HepG2 (cell line): ENCODE data around the gene MRPL9. TPM values are rescaled to one million over a fixed set of nuclear protein-coding genes. Genes with fewer than 3 reads are reported as not detected.

Experiments
- SP1 ChIP-seq, 2 experiments: fragments of 450-650 bp in 1 of 2; sonication (generic) in 1 of 2; formaldehyde crosslinking in 1 of 2; IDR thresholded peaks; 2 replicates each; pipeline versions ENCODE4 v1.4.0 to v1.6.1; 2016 to 2020; ENCODE audit warnings: missing genetic modification reagents in 1 of 2
- TCF7 ChIP-seq: sonication (generic); IDR thresholded peaks from 2 replicates; pipeline ENCODE4 v1.6.1; 2016; ENCODE audit warnings: antibody characterized with exemption, low read depth
- TOPORS ChIP-seq: sonication (generic); formaldehyde crosslinking; IDR thresholded peaks from 2 replicates; pipeline ENCODE4 v1.8.0; 2023; ENCODE audit warnings: mild to moderate bottlenecking, missing genetic modification reagents
- ZFYVE20 ChIP-seq: sonication (generic); formaldehyde crosslinking; IDR thresholded peaks from 2 replicates; pipeline ENCODE4 v1.8.0; 2023; ENCODE audit warnings: low read depth, mild to moderate bottlenecking, moderate library complexity, missing genetic modification reagents, borderline replicate concordance
- polyA plus RNA-seq, 8 experiments: library from polyadenylated mRNA; depleted of rRNA in 3 of 8; stranded (reverse) in 7 of 8; unstranded in 1 of 8; fragments of >200 nt; fragmentation: Illumina TruSeq in 4 of 8; extraction: Trizol in 4 of 8; gene quantifications; 2 replicates each; pipeline versions ENCODE4 v1.2.1 to v1.2.3, GENCODE V29; 2011 to 2016; ENCODE audit warnings: low read depth in 4 of 8, missing spikeins in 1 of 8, mixed read lengths in 1 of 8; ENCODE audit not compliant: insufficient read depth in 1 of 8
- total RNA-seq, 5 experiments: library from RNA; depleted of rRNA; stranded (reverse); fragments of >200 nt; fragmentation: Illumina TruSeq; extraction: Trizol; gene quantifications; 2 replicates each; pipeline ENCODE4 v1.2.3, GENCODE V29; 2016; ENCODE audit warnings: low read depth in 1 of 5
- TF ChIP-seq, protein P1 (sequence below): sonication (generic); formaldehyde crosslinking; IDR thresholded peaks from 2 replicates; pipeline ENCODE4 v1.4.0; 2020; ENCODE audit warnings: low read depth, missing genetic modification reagents
- TF ChIP-seq, protein P2 (sequence below): IDR thresholded peaks from 2 replicates; pipeline ENCODE4 v1.6.1; 2016; ENCODE audit warnings: missing biosample characterization, missing genetic modification reagents, low read depth
- TF ChIP-seq, protein P3 (sequence below): IDR thresholded peaks from 2 replicates; pipeline ENCODE4 v1.6.1; 2012; ENCODE audit warnings: low read depth, low read length, improper control_type of control experiment
- TF ChIP-seq, protein P4 (sequence below): sonication (generic); formaldehyde crosslinking; IDR thresholded peaks from 2 replicates; pipeline ENCODE4 v1.5.1; 2020; ENCODE audit warnings: missing genetic modification reagents, mild to moderate bottlenecking, borderline replicate concordance
- TF ChIP-seq, protein P5 (sequence below): sonication (generic); formaldehyde crosslinking; IDR thresholded peaks from 2 replicates; pipeline ENCODE4 v1.8.1; 2023; ENCODE audit warnings: mild to moderate bottlenecking, missing genetic modification reagents
- TF ChIP-seq, protein P6 (sequence below): sonication (generic); formaldehyde crosslinking; IDR thresholded peaks from 2 replicates; pipeline ENCODE4 v1.4.0; 2020; ENCODE audit warnings: missing genetic modification reagents
- TF ChIP-seq, protein P7 (sequence below): IDR thresholded peaks from 2 replicates; pipeline ENCODE4 v1.6.1; 2016; ENCODE audit warnings: missing genetic modification reagents, missing compliant biosample characterization
- TF ChIP-seq, protein P8 (sequence below): sonication (generic); formaldehyde crosslinking; IDR thresholded peaks from 2 replicates; pipeline ENCODE4 v1.4.0; 2020; ENCODE audit warnings: missing genetic modification reagents

MRPL9 gene
- total and polyA plus RNA-seq, 2 of the 13 experiments (the other 11 are each of a cell fraction or from before 2014, with no cell fraction given): 72.1 to 107 TPM

DNA sequence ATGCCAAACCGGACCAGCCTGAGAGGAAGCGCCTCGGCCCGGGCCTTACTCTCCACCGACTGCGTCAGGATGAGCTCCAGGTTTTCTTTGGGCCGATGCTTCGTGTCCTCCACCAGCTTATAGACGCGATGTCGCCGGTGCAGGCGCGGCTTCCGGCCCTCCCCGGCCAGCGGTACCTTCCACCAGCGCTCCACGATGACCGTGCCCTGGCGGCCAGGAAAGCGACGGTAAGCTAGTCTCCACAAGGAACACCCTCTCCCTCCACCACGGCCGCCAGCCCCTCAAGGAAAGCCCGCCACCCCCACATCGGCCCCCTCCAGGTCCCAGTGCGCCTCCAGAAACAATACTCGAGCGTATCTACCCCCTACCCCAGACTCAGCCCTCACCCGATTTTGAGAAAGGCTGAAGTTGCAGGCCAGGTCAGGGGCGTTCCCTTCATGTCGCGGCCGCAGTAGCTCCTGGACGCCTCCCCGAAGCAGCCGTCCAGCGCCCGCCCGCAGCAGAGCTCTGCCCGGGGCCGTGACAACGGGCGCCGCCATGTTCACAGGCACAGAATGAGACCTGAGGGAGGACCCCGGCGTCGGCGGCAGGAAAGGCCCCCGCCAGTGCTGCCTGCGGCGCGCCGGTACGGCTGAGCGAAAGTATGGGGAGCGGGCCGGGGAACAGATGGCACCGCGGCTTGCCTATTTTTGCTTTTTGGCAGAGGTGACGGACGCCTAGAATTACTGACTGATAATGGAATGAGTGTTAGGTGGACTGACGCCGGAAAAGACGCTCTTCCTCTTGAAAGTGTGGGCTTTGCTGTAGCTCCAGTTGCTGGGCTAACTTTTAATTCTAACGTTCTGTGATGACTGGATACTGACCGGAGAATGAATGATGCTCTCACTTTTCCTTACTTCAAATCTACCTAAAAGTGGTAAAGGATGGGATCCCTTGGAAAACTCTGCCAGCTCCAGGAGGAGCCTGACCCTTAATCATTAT lies at the start of gene MRPL9 (continued):
- TF ChIP-seq, protein P1, sequence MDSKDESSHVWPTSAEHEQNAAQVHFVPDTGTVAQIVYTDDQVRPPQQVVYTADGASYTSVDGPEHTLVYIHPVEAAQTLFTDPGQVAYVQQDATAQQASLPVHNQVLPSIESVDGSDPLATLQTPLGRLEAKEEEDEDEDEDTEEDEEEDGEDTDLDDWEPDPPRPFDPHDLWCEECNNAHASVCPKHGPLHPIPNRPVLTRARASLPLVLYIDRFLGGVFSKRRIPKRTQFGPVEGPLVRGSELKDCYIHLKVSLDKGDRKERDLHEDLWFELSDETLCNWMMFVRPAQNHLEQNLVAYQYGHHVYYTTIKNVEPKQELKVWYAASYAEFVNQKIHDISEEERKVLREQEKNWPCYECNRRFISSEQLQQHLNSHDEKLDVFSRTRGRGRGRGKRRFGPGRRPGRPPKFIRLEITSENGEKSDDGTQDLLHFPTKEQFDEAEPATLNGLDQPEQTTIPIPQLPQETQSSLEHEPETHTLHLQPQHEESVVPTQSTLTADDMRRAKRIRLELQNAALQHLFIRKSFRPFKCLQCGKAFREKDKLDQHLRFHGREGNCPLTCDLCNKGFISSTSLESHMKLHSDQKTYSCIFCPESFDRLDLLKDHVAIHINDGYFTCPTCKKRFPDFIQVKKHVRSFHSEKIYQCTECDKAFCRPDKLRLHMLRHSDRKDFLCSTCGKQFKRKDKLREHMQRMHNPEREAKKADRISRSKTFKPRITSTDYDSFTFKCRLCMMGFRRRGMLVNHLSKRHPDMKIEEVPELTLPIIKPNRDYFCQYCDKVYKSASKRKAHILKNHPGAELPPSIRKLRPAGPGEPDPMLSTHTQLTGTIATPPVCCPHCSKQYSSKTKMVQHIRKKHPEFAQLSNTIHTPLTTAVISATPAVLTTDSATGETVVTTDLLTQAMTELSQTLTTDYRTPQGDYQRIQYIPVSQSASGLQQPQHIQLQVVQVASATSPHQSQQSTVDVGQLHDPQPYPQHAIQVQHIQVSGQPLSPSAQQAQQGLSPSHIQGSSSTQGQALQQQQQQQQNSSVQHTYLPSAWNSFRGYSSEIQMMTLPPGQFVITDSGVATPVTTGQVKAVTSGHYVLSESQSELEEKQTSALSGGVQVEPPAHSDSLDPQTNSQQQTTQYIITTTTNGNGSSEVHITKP (CRISPR knock-in tag): no peak
- TF ChIP-seq, protein P2, sequence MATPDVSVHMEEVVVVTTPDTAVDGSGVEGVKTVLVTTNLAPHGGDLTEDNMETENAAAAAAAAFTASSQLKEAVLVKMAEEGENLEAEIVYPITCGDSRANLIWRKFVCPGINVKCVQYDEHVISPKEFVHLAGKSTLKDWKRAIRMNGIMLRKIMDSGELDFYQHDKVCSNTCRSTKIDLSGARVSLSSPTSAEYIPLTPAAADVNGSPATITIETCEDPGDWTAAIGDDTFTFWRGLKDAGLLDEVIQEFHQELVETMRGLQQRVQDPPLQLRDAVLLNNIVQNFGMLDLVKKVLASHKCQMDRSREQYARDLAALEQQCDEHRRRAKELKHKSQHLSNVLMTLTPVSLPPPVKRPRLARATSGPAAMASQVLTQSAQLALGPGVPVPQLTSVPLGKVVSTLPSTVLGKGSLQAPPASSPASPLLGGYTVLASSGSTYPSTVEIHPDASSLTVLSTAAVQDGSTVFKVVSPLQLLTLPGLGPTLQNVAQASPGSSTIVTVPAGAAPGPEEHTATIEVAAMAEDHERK (CRISPR knock-in tag): no peak
- TF ChIP-seq TOPORS (CRISPR knock-in tag) (peak; percentile 82; the same call in 1 of the 2 replicates), TCF7 (no peak), SP1 (IDR thresholded peaks at IDR 0.05) (no peak), SP1 (CRISPR knock-in tag; IDR thresholded peaks at IDR 0.05) (no peak), ZFYVE20 (CRISPR knock-in tag) (no peak)
- TF ChIP-seq, protein P3, sequence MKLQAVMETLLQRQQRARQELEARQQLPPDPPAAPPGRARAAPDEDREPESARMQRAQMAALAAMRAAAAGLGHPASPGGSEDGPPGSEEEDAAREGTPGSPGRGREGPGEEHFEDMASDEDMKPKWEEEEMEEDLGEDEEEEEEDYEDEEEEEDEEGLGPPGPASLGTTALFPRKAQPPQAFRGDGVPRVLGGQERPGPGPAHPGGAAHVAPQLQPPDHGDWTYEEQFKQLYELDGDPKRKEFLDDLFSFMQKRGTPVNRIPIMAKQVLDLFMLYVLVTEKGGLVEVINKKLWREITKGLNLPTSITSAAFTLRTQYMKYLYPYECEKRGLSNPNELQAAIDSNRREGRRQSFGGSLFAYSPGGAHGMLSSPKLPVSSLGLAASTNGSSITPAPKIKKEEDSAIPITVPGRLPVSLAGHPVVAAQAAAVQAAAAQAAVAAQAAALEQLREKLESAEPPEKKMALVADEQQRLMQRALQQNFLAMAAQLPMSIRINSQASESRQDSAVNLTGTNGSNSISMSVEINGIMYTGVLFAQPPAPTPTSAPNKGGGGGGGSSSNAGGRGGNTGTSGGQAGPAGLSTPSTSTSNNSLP: no peak
- TF ChIP-seq, protein P4, sequence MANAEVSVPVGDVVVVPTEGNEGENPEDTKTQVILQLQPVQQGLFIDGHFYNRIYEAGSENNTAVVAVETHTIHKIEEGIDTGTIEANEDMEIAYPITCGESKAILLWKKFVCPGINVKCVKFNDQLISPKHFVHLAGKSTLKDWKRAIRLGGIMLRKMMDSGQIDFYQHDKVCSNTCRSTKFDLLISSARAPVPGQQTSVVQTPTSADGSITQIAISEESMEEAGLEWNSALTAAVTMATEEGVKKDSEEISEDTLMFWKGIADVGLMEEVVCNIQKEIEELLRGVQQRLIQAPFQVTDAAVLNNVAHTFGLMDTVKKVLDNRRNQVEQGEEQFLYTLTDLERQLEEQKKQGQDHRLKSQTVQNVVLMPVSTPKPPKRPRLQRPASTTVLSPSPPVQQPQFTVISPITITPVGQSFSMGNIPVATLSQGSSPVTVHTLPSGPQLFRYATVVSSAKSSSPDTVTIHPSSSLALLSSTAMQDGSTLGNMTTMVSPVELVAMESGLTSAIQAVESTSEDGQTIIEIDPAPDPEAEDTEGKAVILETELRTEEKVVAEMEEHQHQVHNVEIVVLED: peak; percentile 75; the same call in 1 of the 2 replicates
- TF ChIP-seq, protein P5, sequence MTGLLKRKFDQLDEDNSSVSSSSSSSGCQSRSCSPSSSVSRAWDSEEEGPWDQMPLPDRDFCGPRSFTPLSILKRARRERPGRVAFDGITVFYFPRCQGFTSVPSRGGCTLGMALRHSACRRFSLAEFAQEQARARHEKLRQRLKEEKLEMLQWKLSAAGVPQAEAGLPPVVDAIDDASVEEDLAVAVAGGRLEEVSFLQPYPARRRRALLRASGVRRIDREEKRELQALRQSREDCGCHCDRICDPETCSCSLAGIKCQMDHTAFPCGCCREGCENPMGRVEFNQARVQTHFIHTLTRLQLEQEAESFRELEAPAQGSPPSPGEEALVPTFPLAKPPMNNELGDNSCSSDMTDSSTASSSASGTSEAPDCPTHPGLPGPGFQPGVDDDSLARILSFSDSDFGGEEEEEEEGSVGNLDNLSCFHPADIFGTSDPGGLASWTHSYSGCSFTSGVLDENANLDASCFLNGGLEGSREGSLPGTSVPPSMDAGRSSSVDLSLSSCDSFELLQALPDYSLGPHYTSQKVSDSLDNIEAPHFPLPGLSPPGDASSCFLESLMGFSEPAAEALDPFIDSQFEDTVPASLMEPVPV: peak; percentile 84; the same call in 1 of the 2 replicates
- TF ChIP-seq, protein P6, sequence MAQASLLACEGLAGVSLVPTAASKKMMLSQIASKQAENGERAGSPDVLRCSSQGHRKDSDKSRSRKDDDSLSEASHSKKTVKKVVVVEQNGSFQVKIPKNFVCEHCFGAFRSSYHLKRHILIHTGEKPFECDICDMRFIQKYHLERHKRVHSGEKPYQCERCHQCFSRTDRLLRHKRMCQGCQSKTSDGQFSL (CRISPR knock-in tag): peak; percentile 52; the same call in 1 of the 2 replicates
- TF ChIP-seq, protein P7, sequence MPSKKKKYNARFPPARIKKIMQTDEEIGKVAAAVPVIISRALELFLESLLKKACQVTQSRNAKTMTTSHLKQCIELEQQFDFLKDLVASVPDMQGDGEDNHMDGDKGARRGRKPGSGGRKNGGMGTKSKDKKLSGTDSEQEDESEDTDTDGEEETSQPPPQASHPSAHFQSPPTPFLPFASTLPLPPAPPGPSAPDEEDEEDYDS (CRISPR knock-in tag): no peak
- TF ChIP-seq, protein P8, sequence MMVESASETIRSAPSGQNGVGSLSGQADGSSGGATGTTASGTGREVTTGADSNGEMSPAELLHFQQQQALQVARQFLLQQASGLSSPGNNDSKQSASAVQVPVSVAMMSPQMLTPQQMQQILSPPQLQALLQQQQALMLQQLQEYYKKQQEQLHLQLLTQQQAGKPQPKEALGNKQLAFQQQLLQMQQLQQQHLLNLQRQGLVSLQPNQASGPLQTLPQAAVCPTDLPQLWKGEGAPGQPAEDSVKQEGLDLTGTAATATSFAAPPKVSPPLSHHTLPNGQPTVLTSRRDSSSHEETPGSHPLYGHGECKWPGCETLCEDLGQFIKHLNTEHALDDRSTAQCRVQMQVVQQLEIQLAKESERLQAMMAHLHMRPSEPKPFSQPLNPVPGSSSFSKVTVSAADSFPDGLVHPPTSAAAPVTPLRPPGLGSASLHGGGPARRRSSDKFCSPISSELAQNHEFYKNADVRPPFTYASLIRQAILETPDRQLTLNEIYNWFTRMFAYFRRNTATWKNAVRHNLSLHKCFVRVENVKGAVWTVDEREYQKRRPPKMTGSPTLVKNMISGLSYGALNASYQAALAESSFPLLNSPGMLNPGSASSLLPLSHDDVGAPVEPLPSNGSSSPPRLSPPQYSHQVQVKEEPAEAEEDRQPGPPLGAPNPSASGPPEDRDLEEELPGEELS (CRISPR knock-in tag): peak; percentile 20; the same call in 1 of the 2 replicates
